ENCODE data around the gene GBA3.

DNA sequence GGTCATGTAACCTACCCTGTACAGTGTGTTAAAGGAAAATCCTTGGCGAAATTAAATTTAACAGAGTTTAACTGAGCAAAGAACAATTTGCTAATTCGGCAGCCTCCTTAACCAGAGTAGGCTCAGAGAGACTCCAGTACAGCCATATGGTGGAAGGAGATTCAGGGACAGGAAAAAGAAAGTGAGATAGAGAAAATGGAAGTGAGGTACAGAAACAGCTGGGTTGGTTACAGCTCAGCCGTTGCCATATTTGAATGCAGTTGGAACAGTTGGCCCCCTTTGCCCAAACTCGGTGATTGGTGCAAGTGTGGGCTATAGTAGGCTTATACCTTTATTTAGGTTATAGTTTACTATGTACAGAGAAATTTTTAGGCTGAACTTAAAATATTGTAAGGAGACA lies 48.8 kb upstream of the GBA3 start:
- TF ChIP-seq POLR2A (IDR thresholded peaks at IDR 0.05) (no peak), CTCF (IDR thresholded peaks at IDR 0.05) (no peak)
